Activated CD4-positive, alpha-beta T cell treated with anti-CD3 and anti-CD28 coated beads, Interleukin-2, amount 50 U/mL, for 16 hours (primary cell): ENCODE data around the gene SH3BGRL3.
"Not testable (repeated sequence)": the region's sequence is repeated elsewhere in the genome, so short reads cannot be mapped to it uniquely, and the experiment has no call there.

ENCODE experiments used
- DNase-seq: peaks from one replicate; pipeline ENCODE4 v3.0.0-alpha.2; 2020

Gene SH3BGRL3

DNA sequence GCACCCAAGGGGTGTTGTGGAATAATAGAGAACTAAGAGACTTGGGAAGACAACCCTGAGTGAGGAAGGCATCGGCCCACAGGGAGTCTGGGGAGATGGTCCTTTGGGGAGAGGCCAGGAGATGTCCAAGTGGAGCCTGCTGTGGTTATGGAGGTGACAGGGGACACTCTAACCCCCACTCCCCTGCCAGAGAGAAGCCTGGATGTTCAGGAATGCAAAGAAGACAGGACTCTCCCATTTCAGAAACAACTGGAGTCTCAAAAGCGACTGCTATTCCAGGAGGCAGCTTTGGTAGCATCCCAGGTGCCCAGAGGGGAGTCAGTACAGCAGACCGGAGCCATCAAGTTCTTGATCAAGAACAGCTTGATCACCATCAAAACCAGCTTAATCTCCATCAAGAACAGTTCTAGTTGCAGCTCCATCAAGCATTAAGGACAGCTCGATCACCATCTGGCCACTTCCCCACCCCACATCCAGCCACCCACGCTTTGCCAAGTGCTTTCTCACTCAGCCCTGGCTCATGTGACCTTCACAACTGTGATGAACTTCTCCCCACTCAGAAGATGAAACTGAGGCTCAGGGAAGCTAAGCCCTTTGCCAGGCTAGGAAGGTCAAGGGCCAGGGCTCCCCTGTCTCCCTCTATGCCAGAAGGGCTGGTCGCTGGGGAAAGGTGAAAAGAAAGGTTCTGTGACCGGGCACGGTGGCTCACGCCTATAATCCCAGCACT lies 38.6 kb downstream of the SH3BGRL3 start:
- DNase-seq: peak; percentile 61

DNA sequence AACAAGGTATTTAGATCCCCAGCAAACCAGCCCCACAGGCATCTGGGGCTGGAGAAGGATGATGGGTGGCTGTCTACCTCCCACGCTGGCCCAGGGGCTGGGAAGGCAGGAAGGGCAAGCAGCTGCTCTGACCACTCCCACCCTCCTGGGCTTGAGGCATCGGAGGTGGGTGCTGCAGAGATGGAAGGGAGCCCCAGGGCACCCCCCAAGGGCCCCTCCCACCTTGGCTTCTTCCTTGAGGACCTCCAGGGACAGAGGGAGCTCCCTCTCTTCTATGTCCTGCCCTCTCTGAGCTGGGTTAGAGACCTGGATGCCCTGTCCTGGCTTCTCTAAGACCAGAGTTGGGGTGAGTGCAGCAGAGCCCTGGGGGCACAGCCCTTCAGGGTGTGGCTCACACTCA lies 41.0 kb downstream of the SH3BGRL3 start:
- DNase-seq: no peak

DNA sequence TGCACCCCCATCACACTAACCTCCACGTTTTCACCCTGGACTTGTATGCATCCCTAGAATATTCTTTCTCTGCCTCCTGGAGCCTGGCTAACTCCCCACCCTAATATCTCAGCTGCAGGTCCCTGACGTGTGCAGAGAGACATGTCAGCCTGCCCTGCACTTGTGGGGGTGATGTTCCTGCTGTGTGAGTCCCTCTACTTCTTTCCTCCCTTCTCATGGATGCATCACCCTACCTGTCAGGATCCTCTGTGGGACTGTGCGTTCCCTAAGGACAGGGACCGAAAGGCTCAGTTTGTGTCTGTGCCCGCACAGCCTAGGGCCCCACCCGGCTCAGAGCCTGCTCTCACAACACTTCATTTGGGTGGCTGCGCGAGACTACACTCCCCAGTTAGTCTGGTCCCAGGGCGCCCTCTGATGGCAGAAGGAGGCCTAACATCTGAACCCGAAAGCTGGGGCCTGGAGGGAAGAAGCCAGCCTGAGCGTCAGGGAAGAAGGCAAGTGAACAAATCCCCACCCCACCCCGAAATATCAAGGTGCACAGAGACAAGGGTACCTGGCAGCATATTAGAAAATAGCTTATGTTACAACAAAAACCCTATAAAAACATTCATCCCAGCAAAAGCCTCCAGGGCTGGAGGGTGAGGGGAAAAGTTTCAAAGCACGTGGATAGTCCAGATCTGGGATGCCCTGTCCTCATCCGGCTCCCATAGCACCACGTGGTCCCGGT lies 41.6 kb downstream of the SH3BGRL3 start:
- peak; percentile 95 for DNase-seq

DNA sequence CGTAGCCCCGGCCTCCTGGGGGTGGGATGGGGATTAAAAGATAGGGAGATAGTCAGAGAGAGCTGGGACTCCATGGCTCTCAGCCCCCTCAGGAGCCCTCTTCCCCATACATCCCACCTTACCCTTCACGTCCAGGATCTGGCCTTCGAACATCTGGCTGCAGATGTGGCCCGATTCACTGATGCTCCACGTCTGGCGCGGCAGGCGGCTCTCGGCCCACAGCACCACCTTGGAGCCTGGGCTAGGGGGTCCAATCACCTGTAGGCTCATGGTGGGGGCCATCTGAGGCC lies 42.1 kb downstream of the SH3BGRL3 start:
- DNase-seq: no peak

DNA sequence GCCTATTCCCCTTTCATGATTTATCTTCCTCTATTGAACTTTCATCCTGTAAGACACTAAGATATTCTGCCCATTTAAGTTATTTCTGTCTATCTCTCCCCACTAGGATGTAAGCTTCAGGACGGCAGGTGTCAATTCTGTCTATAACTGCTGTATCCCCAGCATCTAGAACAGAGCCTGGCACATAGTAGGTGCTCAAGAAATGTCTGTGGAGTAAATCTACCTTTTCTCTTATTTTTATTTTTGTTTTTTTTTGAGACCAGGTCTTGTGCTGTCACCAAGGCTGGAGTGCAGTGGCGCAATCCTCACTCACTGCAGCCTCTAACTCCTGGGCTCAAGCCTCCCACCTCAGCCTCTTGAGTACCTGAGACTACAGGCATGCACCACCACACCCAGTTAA lies 43.5 kb downstream of the SH3BGRL3 start:
- no peak for DNase-seq

DNA sequence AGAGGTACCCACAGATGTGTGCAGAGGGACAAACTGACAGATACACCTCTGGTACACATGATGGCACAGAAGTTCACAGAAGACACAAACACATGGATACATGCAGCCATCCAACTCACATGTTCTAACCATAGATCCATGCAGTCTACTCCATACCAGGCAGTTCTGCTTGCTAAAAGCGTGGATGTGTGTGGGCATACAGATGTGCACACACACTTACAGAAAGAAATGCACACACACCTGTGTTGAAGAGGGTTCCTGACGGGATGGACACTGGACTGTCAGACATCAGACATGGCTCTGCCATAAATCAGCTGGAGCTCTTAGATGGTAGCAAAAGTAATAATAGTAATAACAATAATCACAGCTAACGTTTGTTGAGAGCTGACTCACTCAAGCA lies 44.7 kb downstream of the SH3BGRL3 start:
- DNase-seq: no peak

DNA sequence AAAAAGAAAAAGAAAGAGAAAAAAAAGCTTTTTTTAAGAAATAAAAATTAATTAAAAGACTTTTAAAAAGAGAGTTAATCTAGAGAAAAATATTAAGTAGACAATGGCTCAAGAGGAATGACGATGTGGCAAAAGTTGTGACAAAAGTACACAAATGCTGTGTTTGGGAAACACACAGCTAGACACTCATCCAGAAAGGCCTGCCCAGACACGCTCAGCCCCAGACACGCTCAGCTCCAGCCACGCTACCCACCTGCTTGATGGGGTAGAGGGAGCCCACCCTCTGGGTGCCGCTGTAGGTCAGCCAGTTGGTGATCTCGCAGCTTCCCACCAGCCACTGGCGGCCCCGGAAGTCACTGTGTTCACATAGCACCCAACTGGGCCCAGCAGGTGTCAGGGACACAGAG lies 48.1 kb downstream of the SH3BGRL3 start:
- no peak for DNase-seq

DNA sequence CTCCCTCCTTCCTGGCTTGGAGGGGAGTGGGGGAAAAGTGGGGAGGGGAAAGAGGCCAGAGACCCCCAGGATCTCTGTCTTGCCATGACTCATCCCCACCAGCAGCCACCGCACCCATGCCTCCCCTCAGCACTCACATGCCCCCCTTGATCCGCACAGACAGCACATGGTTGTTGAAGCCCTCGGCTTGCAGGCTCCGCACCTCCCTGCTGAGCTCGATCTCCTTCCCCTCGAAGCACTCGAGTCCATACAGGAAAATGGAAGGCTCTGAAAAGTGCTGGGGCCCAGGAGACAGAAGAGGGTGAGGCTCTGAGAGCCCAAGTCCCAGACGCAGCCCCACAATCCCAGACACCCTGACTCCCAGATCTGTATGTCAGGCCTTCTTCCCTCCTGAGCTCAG lies 48.7 kb downstream of the SH3BGRL3 start:
- no peak for DNase-seq

DNA sequence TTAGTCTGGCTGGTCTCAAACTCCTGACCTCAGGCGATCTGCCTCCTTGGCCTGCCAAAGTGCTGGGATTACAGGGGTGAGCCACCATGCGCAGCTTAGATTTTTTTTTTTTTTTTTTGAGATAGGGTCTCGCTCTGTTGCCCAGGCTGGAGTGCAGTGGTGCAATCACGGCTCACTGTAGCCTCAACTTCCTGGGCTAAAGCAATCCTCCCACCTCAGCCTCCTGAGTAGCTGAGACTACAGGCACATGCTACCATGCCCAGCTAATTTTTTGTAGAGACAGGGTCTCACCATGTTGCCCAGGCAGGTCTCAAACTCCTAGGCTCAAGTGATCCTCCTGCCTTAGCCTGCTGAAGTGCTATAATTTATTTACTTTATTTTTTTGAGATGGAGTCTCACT lies 49.5 kb downstream of the SH3BGRL3 start:
- DNase-seq: not testable (repeated sequence)

DNA sequence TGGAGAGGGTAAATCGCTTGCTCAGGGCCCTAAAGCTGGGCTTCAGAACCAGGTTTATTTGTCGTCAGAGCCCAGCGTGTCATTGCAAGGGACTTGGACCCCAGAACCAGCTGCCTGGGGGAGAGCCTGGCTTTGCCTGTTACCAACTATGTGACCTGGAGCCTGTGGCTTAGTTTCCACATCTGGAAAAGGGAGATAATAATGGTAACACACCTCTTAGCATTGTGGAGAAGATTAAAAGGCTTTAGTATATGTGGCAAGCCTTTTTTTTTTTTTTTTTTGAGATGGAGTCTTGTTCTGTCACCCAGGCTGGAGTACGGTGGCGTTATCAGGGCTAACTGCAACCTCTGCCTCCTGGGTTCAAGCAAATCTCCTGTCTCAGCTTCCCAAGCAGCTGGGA lies 50.4 kb downstream of the SH3BGRL3 start:
- no peak for DNase-seq
